ENCODE data around the gene IRS1.
"Not testable (repeated sequence)": the region's sequence is repeated elsewhere in the genome, so short reads cannot be mapped to it uniquely, and the experiment has no call there.

Gene IRS1

GRCh38 chr2:226835796-226836547 lies 36.4 kb upstream of the IRS1 start, which contains the start of gene RHBDD1:
Gene RHBDD1 (plus strand): TSS chr2:226836054. CDS start chr2:226864694, 28,640 bp downstream.
- Histone ChIP-seq H3K4me1 (ENCODE audit: insufficient read depth, low read length) (peaks cover 18% of the 10 kb centered on the region), H2AFZ (ENCODE audit: low read depth, low read length) (peak within 1 kb of the TSS; percentile 69), H3K4me3 (ENCODE audit: low read length) (peak within 1 kb of the TSS; percentile 62), H3K27me3 (ENCODE audit: insufficient read depth, low read length) (no peaks in the 10 kb centered on the region), H3K9me3 (ENCODE audit: low read length) (no peaks in the 10 kb centered on the region), H3K36me3 (ENCODE audit: insufficient read depth, low read length) (no peaks in the 10 kb centered on the region)

- Histone ChIP-seq H3K4me1 (ENCODE audit: insufficient read depth, low read length) (peaks cover 18% of the 10 kb centered on the region), H3K9me3 (ENCODE audit: low read length) (no peaks in the 10 kb centered on the region), H2AFZ (ENCODE audit: low read depth, low read length) (peak overlapping the region; percentile 69), H3K36me3 (ENCODE audit: insufficient read depth, low read length) (no peaks in the 10 kb centered on the region), H3K4me3 (ENCODE audit: low read length) (peak overlapping the region; percentile 62), H3K27me3 (ENCODE audit: insufficient read depth, low read length) (no peaks in the 10 kb centered on the region)
Measured at GRCh38 chr2:226835420-226835795, 35.8 kb upstream of the IRS1 start.

DNA sequence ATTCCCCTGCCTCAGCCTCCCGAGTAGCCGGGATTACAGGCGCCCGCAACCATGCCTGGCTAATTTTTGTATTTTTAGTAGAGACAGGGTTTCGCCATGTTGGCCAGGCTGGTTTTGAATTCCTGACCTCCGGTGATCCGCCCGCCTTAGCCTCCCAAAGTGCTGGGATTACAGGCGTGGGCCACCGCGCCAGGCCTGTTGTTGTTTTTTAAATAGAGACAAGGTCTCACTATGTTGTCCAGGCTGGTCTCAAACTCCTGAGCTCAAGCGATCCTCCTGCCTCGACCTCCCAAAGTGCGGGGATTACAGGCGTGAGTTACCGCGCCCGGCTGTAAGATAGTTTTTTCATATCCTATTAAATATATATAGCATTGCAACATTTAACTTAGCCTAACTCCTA lies 35.3 kb upstream of the IRS1 start:
- Histone ChIP-seq H3K4me1 (ENCODE audit: insufficient read depth, low read length) (peaks cover 18% of the 10 kb centered on the region), H3K4me3 (ENCODE audit: low read length) (peak overlapping the region; percentile 62)
- not testable (repeated sequence) for H2AFZ ChIP-seq (ENCODE audit: low read depth, low read length); H3K36me3 ChIP-seq (ENCODE audit: insufficient read depth, low read length); H3K27me3 ChIP-seq (ENCODE audit: insufficient read depth, low read length); H3K9me3 ChIP-seq (ENCODE audit: low read length)

- Histone ChIP-seq H3K27me3 (ENCODE audit: insufficient read depth, low read length) (no peaks in the 10 kb centered on the region), H2AFZ (ENCODE audit: low read depth, low read length) (no peak overlapping the region), H3K4me3 (ENCODE audit: low read length) (no peak overlapping the region), H3K9me3 (ENCODE audit: low read length) (no peaks in the 10 kb centered on the region), H3K36me3 (ENCODE audit: insufficient read depth, low read length) (no peaks in the 10 kb centered on the region), H3K4me1 (ENCODE audit: insufficient read depth, low read length) (peaks cover 6% of the 10 kb centered on the region)
Measured at GRCh38 chr2:226832061-226832460, 32.4 kb upstream of the IRS1 start.

DNA sequence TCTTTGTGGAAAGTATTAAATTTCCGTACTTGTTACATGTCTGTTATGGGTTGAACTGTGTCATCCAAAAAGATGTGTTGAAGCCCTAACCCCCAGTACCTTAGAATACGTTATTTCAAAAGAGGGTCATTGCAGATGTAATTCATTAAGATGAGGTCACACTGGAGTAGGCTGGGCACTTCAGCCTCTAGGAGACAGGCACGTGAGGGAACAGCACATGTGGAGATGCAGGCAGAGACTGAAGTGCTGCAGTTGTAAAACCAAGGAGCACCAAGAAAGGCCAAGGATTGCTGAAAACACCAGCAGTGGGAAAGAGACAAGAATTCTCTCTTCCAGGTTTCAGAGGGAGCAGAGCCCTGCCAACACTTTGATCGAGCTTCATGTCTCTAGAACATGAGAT lies 31.6 kb upstream of the IRS1 start:
- Histone ChIP-seq H3K9me3 (ENCODE audit: low read length) (no peaks in the 10 kb centered on the region), H3K36me3 (ENCODE audit: insufficient read depth, low read length) (no peaks in the 10 kb centered on the region)

GRCh38 chr2:226829721-226830631 lies 30.4 kb upstream of the IRS1 start:
- no peak overlapping the region for H2AFZ ChIP-seq (ENCODE audit: low read depth, low read length)
- no peak overlapping the region for H3K4me3 ChIP-seq (ENCODE audit: low read length)
- no peaks in the 10 kb centered on the region for H3K4me1 ChIP-seq (ENCODE audit: insufficient read depth, low read length)
- H3K27me3 ChIP-seq (ENCODE audit: insufficient read depth, low read length), result no peaks in the 10 kb centered on the region
- H3K9me3 ChIP-seq (ENCODE audit: low read length), result no peaks in the 10 kb centered on the region
- no peaks in the 10 kb centered on the region for H3K36me3 ChIP-seq (ENCODE audit: insufficient read depth, low read length)

More for the DNA sequence above, 31.6 kb upstream of the IRS1 start:
- no peak overlapping the region for H3K4me3 ChIP-seq (ENCODE audit: low read length)
- H3K27me3 ChIP-seq (ENCODE audit: insufficient read depth, low read length), result no peaks in the 10 kb centered on the region
- H3K4me1 ChIP-seq (ENCODE audit: insufficient read depth, low read length), result no peaks in the 10 kb centered on the region
- H2AFZ ChIP-seq (ENCODE audit: low read depth, low read length), result no peak overlapping the region

- Histone ChIP-seq H3K36me3 (ENCODE audit: insufficient read depth, low read length) (no peaks in the 10 kb centered on the region), H2AFZ (ENCODE audit: low read depth, low read length) (no peak overlapping the region), H3K9me3 (ENCODE audit: low read length) (no peaks in the 10 kb centered on the region), H3K4me3 (ENCODE audit: low read length) (no peak overlapping the region), H3K27me3 (ENCODE audit: insufficient read depth, low read length) (no peaks in the 10 kb centered on the region), H3K4me1 (ENCODE audit: insufficient read depth, low read length) (no peaks in the 10 kb centered on the region)
Measured at GRCh38 chr2:226828191-226828590, 28.6 kb upstream of the IRS1 start.

- Histone ChIP-seq H2AFZ (ENCODE audit: low read depth, low read length) (no peak overlapping the region), H3K36me3 (ENCODE audit: insufficient read depth, low read length) (no peaks in the 10 kb centered on the region), H3K9me3 (ENCODE audit: low read length) (no peaks in the 10 kb centered on the region), H3K4me3 (ENCODE audit: low read length) (no peak overlapping the region), H3K4me1 (ENCODE audit: insufficient read depth, low read length) (no peaks in the 10 kb centered on the region), H3K27me3 (ENCODE audit: insufficient read depth, low read length) (no peaks in the 10 kb centered on the region)
Measured at GRCh38 chr2:226825056-226825455, 25.4 kb upstream of the IRS1 start.

- Histone ChIP-seq H3K4me3 (ENCODE audit: low read length) (no peak overlapping the region), H2AFZ (ENCODE audit: low read depth, low read length) (no peak overlapping the region), H3K36me3 (ENCODE audit: insufficient read depth, low read length) (no peaks in the 10 kb centered on the region), H3K4me1 (ENCODE audit: insufficient read depth, low read length) (no peaks in the 10 kb centered on the region), H3K27me3 (ENCODE audit: insufficient read depth, low read length) (no peaks in the 10 kb centered on the region), H3K9me3 (ENCODE audit: low read length) (no peaks in the 10 kb centered on the region)
Measured at GRCh38 chr2:226818930-226819329, 19.3 kb upstream of the IRS1 start.

DNA sequence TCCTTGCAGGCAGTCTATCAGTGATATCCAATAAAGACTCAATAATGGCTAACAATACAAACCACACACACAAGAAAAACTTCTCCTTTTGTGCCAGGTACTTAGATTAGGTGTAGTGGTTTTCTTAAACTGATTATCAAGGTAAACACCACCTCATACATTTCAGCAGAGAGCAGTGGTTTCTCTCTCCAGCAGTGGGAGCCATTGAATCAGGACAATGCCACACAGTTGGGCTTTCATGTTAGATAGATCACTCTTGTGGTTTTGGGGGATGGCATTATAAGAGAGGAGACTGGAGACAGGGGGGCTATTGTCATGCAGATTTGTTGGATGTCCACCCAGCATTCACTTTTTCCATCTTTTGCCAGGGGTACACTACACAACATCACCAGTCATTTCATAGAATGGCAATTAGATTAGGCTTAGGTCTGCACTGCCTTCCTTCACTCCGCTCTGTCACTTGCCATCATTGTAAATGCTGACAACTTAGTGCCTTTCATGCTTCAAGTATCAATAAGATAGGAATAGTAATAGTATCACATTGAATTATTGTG lies 13.6 kb upstream of the IRS1 start:
- H3K9me3 ChIP-seq (ENCODE audit: low read length), result no peaks in the 10 kb centered on the region
- no peaks in the 10 kb centered on the region for H3K27me3 ChIP-seq (ENCODE audit: insufficient read depth, low read length)
- H2AFZ ChIP-seq (ENCODE audit: low read depth, low read length), result no peak overlapping the region
- no peak overlapping the region for H3K4me3 ChIP-seq (ENCODE audit: low read length)
- H3K4me1 ChIP-seq (ENCODE audit: insufficient read depth, low read length), result peaks cover 2% of the 10 kb centered on the region
- no peaks in the 10 kb centered on the region for H3K36me3 ChIP-seq (ENCODE audit: insufficient read depth, low read length)

DNA sequence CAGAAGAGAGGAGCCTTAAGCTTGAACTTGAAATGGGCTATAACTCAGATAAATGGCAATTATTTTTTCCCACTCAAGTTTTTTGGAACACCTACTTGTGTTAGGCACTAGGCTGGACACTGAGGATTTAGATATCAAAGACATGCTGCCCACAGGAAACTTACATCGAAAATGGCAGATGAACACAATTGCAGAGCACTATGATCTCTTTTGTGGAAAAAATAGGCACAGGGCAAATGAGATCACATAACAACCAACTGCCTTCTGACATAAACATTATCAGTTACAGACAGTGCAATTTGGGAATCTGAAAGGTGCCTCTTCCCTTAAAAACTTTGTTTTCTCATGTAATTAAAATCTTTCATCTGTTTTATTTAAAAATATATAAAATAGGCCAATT lies 3.8 kb upstream of the IRS1 start:
- Histone ChIP-seq H3K36me3 (ENCODE audit: insufficient read depth, low read length) (no peaks in the 10 kb centered on the region), H2AFZ (ENCODE audit: low read depth, low read length) (no peak overlapping the region), H3K4me3 (ENCODE audit: low read length) (no peak overlapping the region), H3K4me1 (ENCODE audit: insufficient read depth, low read length) (peaks cover 4% of the 10 kb centered on the region), H3K27me3 (ENCODE audit: insufficient read depth, low read length) (no peaks in the 10 kb centered on the region), H3K9me3 (ENCODE audit: low read length) (peaks cover under 1% of the 10 kb centered on the region)

DNA sequence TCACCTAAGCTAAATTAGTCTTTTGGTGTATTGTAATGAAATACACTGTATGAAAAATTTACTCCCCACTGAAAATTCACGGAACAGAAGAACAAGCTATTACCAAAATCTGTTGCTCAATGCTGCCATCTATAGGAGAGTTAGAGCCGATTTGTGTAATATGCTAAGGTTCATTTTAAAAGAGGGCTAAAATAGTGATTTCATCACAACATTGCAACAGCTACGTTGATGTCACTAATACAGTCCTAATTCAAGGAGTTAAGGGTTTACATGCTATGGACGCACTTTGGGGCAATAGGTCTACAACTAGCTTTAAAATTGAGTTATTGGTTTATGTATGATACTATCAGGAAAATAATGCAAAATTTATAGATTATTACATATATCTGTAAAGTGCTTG lies 3.0 kb upstream of the IRS1 start:
- no peak overlapping the region for H3K4me3 ChIP-seq (ENCODE audit: low read length)
- H3K36me3 ChIP-seq (ENCODE audit: insufficient read depth, low read length), result peaks cover 8% of the 10 kb centered on the region
- H3K9me3 ChIP-seq (ENCODE audit: low read length), result peaks cover 9% of the 10 kb centered on the region
- no peak overlapping the region for H2AFZ ChIP-seq (ENCODE audit: low read depth, low read length)
- H3K27me3 ChIP-seq (ENCODE audit: insufficient read depth, low read length), result no peaks in the 10 kb centered on the region
- H3K4me1 ChIP-seq (ENCODE audit: insufficient read depth, low read length), result peaks cover 8% of the 10 kb centered on the region

Measured in neuron (in vitro differentiated cells).